ENCODE measurements around the gene ATG3.

GRCh38 chr3:112550859-112551258, 10.9 kb downstream of the ATG3 start:
- TF ChIP-seq CTCF (IDR thresholded peaks at IDR 0.05; ENCODE audit: borderline replicate concordance, extremely low read depth, low read length, poor library complexity, severe bottlenecking) = no peak
- TF ChIP-seq EZH2 (IDR thresholded peaks at IDR 0.05; ENCODE audit: borderline replicate concordance, low read depth, low read length, severe bottlenecking) = no peak
